ENCODE measurements around the gene MAPKBP1.

DNA sequence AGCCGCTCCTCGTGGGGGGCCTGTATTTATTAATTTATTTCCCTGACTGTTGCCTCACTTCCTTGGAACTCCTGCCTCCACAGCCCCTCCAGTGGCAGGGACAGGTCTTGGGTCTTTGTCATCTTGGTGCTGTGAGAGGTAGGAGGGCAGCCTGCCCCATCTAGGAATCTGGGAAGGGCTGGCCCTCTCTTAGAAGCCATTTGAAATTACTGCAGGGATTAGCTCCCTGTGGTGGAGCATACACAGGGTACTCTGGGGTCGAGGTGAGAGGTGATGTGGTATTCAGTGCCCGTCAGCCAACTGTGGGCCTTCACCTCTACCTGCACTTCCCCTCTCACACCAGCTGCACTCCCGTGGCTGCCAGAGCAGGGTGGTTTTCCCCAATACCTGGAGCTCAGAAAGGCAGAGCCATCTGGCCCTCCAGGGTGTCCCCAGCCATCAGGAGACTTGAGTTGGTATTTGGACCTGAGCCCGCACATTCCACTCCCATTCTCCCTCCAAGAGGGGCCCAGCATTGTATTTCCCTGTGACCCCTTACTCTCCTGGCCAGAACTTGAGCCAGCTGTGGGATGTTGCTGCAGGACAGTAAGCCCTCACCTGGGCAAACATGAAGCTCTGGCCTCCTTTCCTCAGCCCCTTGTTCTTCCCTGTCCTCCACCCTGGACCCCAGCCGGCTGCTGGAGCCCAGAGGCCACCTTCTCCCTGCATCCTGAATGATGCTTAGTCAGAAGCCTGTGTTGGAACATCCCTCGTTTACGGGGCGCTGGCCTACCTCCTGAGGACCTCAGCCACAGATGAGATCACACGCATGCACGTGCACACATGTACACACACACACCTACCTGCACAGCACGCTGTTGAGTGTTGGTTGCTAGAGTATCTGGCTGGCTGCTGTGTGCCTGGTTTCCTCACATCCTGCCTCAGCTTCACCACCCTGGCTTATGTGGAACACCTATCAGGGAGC, 51.6 kb downstream of the MAPKBP1 start:
- TF ChIP-seq, protein P1, sequence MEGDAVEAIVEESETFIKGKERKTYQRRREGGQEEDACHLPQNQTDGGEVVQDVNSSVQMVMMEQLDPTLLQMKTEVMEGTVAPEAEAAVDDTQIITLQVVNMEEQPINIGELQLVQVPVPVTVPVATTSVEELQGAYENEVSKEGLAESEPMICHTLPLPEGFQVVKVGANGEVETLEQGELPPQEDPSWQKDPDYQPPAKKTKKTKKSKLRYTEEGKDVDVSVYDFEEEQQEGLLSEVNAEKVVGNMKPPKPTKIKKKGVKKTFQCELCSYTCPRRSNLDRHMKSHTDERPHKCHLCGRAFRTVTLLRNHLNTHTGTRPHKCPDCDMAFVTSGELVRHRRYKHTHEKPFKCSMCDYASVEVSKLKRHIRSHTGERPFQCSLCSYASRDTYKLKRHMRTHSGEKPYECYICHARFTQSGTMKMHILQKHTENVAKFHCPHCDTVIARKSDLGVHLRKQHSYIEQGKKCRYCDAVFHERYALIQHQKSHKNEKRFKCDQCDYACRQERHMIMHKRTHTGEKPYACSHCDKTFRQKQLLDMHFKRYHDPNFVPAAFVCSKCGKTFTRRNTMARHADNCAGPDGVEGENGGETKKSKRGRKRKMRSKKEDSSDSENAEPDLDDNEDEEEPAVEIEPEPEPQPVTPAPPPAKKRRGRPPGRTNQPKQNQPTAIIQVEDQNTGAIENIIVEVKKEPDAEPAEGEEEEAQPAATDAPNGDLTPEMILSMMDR (IDR thresholded peaks at IDR 0.05; ENCODE audit: insufficient read depth, low read length) = no peak
- no peak for TF ChIP-seq GABPA (IDR thresholded peaks at IDR 0.05; ENCODE audit: low read depth)
- TF ChIP-seq, protein P2, sequence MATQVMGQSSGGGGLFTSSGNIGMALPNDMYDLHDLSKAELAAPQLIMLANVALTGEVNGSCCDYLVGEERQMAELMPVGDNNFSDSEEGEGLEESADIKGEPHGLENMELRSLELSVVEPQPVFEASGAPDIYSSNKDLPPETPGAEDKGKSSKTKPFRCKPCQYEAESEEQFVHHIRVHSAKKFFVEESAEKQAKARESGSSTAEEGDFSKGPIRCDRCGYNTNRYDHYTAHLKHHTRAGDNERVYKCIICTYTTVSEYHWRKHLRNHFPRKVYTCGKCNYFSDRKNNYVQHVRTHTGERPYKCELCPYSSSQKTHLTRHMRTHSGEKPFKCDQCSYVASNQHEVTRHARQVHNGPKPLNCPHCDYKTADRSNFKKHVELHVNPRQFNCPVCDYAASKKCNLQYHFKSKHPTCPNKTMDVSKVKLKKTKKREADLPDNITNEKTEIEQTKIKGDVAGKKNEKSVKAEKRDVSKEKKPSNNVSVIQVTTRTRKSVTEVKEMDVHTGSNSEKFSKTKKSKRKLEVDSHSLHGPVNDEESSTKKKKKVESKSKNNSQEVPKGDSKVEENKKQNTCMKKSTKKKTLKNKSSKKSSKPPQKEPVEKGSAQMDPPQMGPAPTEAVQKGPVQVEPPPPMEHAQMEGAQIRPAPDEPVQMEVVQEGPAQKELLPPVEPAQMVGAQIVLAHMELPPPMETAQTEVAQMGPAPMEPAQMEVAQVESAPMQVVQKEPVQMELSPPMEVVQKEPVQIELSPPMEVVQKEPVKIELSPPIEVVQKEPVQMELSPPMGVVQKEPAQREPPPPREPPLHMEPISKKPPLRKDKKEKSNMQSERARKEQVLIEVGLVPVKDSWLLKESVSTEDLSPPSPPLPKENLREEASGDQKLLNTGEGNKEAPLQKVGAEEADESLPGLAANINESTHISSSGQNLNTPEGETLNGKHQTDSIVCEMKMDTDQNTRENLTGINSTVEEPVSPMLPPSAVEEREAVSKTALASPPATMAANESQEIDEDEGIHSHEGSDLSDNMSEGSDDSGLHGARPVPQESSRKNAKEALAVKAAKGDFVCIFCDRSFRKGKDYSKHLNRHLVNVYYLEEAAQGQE (IDR thresholded peaks at IDR 0.05; ENCODE audit: insufficient replicate concordance, low read depth) = no peak
